ENCODE results near the gene SPATA1. TPM values are rescaled to one million over a fixed set of nuclear protein-coding genes. Genes with fewer than 3 reads are reported as not detected.
A peak's percentile ranks its signal among the peaks of the same experiment; 100 is the strongest.

SPATA1 gene
- total RNA-seq, 2 donors from 2014 or later, result 0.14 to 3.6 TPM

DNA sequence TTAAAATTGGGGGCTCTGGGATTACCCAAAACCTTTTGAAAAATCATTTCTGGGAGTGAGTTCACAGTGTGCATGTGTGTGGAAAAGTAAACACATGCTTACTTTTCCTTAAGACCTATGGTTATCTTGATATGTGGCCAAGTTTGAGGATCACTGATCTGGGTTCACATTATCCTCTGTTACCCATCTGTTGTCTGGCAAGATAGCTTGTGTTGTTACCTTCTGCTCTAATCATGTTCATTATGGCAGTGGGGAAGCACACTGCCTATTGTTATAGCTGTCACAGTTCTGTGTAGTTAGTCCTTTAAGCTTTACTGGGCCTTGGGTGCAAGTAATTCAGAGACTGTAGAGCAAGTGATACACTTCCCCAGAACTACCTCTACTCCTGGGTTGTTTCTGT, 63.0 kb downstream of the SPATA1 start:
- no peaks in the 10 kb centered on the region for H3K9me3 ChIP-seq
- no peak for ATAC-seq (ENCODE audit: insufficient number of reproducible peaks, low FRiP score, low read depth)
- DNase-seq (ENCODE audit: low spot score), result no peak
- no peak overlapping the region for H3K4me3 ChIP-seq
- H3K27ac ChIP-seq, result no peak overlapping the region
- H3K36me3 ChIP-seq, result peaks cover 7% of the 10 kb centered on the region
- H3K27me3 ChIP-seq (replicated peaks; ENCODE audit: insufficient read depth), result no peaks in the 10 kb centered on the region
- no peak for TF ChIP-seq CTCF (IDR thresholded peaks at IDR 0.05)
- peaks cover 16 to 19% of the 10 kb centered on the region in 2 donors for H3K4me1 ChIP-seq (ENCODE audit: control insufficient read depth in 1 of 2, low read depth in 2 of 2)

GRCh38 chr1:84570436-84571149, 64.4 kb downstream of the SPATA1 start:
- DNase-seq (ENCODE audit: low spot score) (no peak), ATAC-seq (ENCODE audit: insufficient number of reproducible peaks, low FRiP score, low read depth) (no peak)
- Histone ChIP-seq H3K27me3 (replicated peaks; ENCODE audit: insufficient read depth) (no peaks in the 10 kb centered on the region), H3K36me3 (peaks cover 2% of the 10 kb centered on the region), H3K4me1 (ENCODE audit: control insufficient read depth in 1 of 2, low read depth in 2 of 2) (peaks cover 16 to 24% of the 10 kb centered on the region in 2 donors), H3K4me3 (no peak overlapping the region), H3K27ac (no peak overlapping the region), H3K9me3 (no peaks in the 10 kb centered on the region)
- TF ChIP-seq CTCF (IDR thresholded peaks at IDR 0.05), result no peak

GRCh38 chr1:84571150-84571535, 65.0 kb downstream of the SPATA1 start:
- H3K27ac ChIP-seq, result no peak overlapping the region
- peaks cover 15 to 24% of the 10 kb centered on the region in 2 donors for H3K4me1 ChIP-seq (ENCODE audit: control insufficient read depth in 1 of 2, low read depth in 2 of 2)
- DNase-seq (ENCODE audit: low spot score) (no peak), ATAC-seq (ENCODE audit: insufficient number of reproducible peaks, low FRiP score, low read depth) (no peak)
- H3K4me3 ChIP-seq, result no peak overlapping the region
- TF ChIP-seq CTCF (IDR thresholded peaks at IDR 0.05), result no peak
- H3K9me3 ChIP-seq, result no peaks in the 10 kb centered on the region
- peaks cover 1% of the 10 kb centered on the region for H3K36me3 ChIP-seq
- no peaks in the 10 kb centered on the region for H3K27me3 ChIP-seq (replicated peaks; ENCODE audit: insufficient read depth)

DNA sequence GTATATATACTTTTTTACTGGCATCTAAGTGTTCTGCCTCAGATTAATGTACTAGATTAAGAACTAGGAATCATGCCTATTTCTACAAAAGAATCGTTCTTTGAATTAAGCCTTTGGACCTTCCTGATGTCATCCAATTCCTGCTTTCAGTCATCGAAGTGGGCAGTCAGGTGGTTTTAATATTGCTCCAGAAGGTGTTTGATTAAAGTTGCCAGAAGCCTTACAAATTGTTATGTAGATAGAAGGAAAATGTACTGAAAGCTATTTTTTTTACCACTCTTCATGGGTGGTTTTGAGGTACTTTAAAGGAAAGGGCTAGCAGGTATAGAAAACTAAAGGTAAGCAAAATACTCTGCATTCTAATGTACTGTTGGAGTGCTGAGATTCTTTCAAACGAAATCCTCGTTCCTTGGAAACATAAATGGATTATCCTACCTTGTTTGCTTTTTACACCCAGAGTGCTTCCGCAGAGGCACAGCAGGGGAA, 67.3 kb downstream of the SPATA1 start:
- Histone ChIP-seq H3K4me3 (peak overlapping the region; percentile 77), H3K27me3 (replicated peaks; ENCODE audit: insufficient read depth) (no peaks in the 10 kb centered on the region), H3K9me3 (no peaks in the 10 kb centered on the region), H3K27ac (peak overlapping the region; percentile 98), H3K4me1 (ENCODE audit: control insufficient read depth in 1 of 2, low read depth in 2 of 2) (peaks cover 13 to 24% of the 10 kb centered on the region in 2 donors), H3K36me3 (no peaks in the 10 kb centered on the region)
- DNase-seq (ENCODE audit: low spot score) (no peak), ATAC-seq (ENCODE audit: insufficient number of reproducible peaks, low FRiP score, low read depth) (no peak)
- TF ChIP-seq CTCF (IDR thresholded peaks at IDR 0.05), result no peak

- peak; percentile 59 for ATAC-seq (ENCODE audit: insufficient number of reproducible peaks, low FRiP score, low read depth)
- Histone ChIP-seq H3K9me3 (no peaks in the 10 kb centered on the region), H3K27ac (peak within 1 kb of the TSS; percentile 98), H3K27me3 (replicated peaks; ENCODE audit: insufficient read depth) (no peaks in the 10 kb centered on the region), H3K4me3 (peak within 1 kb of the TSS; percentile 77), H3K36me3 (no peaks in the 10 kb centered on the region), H3K4me1 (ENCODE audit: control insufficient read depth in 1 of 2, low read depth in 2 of 2) (peaks cover 13 to 24% of the 10 kb centered on the region in 2 donors)
- no peak for TF ChIP-seq CTCF (IDR thresholded peaks at IDR 0.05)
- peak; percentile 52 for DNase-seq (ENCODE audit: low spot score)
Observed at GRCh38 chr1:84573967-84574842, 68.0 kb downstream of the SPATA1 start, which contains the start of gene CTBS. TSS of gene CTBS (minus strand) at chr1:84574440. CDS start at chr1:84574415, 25 bp downstream.

All from thoracic aorta (tissue), 2 donors.